HCT116 (cell line): ENCODE measurements around the gene LACC1.

Experiments
- POLR2A ChIP-seq: IDR thresholded peaks from 2 replicates; pipeline ENCODE4 v1.7.0; 2011; ENCODE audit warnings: borderline replicate concordance; ENCODE audit not compliant: insufficient read depth, insufficient read length; ENCODE audit errors: extremely low read depth
- TF ChIP-seq, protein P1 (sequence below), 3 experiments: fragments of 200-600 bp in 1 of 3; sonication (generic) in 1 of 3; IDR thresholded peaks in 2 of 3; conservative IDR thresholded peaks in 1 of 3; 2 replicates each; pipeline ENCODE4 v1.5.1; 2012 to 2017; ENCODE audit warnings: low read depth in 2 of 3, low read length in 2 of 3, antibody characterized with exemption in 1 of 3, borderline replicate concordance in 1 of 3, control low read depth in 1 of 3, mild to moderate bottlenecking in 1 of 3, mixed read lengths in 1 of 3, mixed run types in 1 of 3, moderate library complexity in 1 of 3; ENCODE audit not compliant: insufficient read depth in 1 of 3

DNA sequence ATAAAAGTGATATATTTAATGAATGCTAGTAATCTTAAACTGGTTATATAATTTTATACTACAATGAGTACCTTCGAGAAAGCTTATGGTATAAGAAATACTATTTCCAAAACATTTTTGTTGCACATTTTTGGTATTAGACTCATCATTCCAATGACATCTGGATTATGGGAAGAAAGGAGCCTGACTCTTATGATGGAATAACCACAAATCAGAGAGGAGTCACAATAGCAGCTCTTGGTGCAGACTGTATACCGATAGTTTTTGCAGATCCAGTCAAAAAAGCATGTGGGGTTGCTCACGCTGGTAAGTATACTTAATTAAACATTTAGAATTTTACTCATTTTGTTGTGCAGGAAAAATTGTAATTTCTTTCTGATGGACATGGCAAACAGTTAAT lies 3.9 kb downstream of the LACC1 start:
- TF ChIP-seq, protein P1, sequence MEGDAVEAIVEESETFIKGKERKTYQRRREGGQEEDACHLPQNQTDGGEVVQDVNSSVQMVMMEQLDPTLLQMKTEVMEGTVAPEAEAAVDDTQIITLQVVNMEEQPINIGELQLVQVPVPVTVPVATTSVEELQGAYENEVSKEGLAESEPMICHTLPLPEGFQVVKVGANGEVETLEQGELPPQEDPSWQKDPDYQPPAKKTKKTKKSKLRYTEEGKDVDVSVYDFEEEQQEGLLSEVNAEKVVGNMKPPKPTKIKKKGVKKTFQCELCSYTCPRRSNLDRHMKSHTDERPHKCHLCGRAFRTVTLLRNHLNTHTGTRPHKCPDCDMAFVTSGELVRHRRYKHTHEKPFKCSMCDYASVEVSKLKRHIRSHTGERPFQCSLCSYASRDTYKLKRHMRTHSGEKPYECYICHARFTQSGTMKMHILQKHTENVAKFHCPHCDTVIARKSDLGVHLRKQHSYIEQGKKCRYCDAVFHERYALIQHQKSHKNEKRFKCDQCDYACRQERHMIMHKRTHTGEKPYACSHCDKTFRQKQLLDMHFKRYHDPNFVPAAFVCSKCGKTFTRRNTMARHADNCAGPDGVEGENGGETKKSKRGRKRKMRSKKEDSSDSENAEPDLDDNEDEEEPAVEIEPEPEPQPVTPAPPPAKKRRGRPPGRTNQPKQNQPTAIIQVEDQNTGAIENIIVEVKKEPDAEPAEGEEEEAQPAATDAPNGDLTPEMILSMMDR (IDR thresholded peaks at IDR 0.05 in 2 of 3, conservative IDR thresholded peaks at IDR 0.05 in 1 of 3; ENCODE audit: borderline replicate concordance in 1 of 3, insufficient read depth in 1 of 3, low read depth in 2 of 3, low read length in 2 of 3) = no peak
- no peak for TF ChIP-seq POLR2A
